GM06990 (cell line): ENCODE data around the gene RBM28.

Experiments used
- DNase-seq: peaks from one replicate; pipeline ENCODE4 v3.0.0-alpha.2; 2011; ENCODE audit not compliant: insufficient read length; ENCODE audit errors: extremely low read depth
- H3K27me3 ChIP-seq: replicated peaks from 2 replicates; pipeline ENCODE4 v1.6.0; 2011; ENCODE audit warnings: low read length; ENCODE audit not compliant: control insufficient read depth, insufficient read depth
- H3K36me3 ChIP-seq: 2 replicates; pipeline ENCODE4 v1.5.1; 2011; ENCODE audit warnings: low read length; ENCODE audit not compliant: control insufficient read depth, insufficient read depth
- H3K4me3 ChIP-seq: replicated peaks from 2 replicates; pipeline ENCODE4 v1.5.1; 2011; ENCODE audit warnings: low read depth, mild to moderate bottlenecking, control low read depth, low read length
- CTCF ChIP-seq: IDR thresholded peaks from 2 replicates; pipeline ENCODE4 v1.5.1; 2011; ENCODE audit warnings: low read length, control low read depth, mild to moderate bottlenecking, inconsistent platforms; ENCODE audit not compliant: insufficient read depth, poor library complexity, severe bottlenecking

Gene RBM28

DNA sequence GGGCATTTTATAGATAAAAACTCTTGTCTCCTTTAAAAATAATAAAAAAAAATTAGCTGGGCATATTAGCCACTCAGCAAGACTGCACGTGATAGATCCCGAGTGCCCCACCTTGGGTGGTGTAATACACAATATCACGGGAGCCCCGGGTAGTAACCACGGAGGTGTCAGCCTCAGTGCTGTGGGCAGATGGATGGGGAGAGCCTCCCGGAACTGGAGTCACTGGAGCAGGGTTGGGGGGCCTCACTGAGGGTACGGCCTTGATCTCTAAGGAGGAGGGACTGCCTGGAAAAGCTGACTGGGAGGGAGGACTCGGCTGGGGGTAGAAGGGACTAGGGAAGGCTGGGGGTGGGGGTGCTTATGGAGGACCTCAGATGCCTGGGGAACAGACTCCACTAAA, 90.0 kb downstream of the RBM28 start:
- H3K4me3 ChIP-seq, result no peak overlapping the region
- no peaks in the 10 kb centered on the region for H3K27me3 ChIP-seq
- DNase-seq, result no peak
- no peaks in the 10 kb centered on the region for H3K36me3 ChIP-seq
- no peak for TF ChIP-seq CTCF

DNA sequence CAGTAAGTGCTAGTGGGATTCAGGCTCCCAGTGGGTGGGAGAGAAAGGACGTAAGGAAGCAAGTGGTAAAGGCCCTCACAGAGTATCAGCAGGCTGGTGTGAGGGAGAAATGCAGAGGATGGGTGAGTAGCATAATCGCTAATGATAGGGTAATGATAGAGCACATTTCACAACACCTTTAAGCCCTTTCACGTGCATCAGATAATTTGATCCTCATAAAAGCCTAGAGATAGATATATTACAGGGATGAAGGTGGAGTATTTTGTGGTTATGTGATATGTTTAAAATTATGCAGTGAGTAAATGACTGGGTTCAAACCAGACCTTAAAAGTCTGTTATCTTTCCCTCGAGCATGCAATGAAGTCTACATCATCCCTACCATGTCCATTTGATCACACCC, 92.4 kb downstream of the RBM28 start:
- Histone ChIP-seq H3K27me3 (no peaks in the 10 kb centered on the region), H3K4me3 (no peak overlapping the region), H3K36me3 (no peaks in the 10 kb centered on the region)
- no peak for DNase-seq
- TF ChIP-seq CTCF, result no peak
